Parathyroid adenoma (tissue), 2 donors: ENCODE results near the gene ABCC5.

Experiments used
- H2AFZ ChIP-seq: fragments of 300-600 bp; sonication (generic); one replicate; pipeline ENCODE4 v1.7.0; 2017; ENCODE audit warnings: antibody characterized with exemption, mild to moderate bottlenecking
- H3K27ac ChIP-seq: fragments of 300-600 bp; sonication (generic); one replicate; pipeline ENCODE4 v1.7.0; 2017
- H3K27me3 ChIP-seq: fragments of 300-600 bp; sonication (generic); one replicate; pipeline ENCODE4 v1.7.0; 2017; ENCODE audit warnings: low read length; ENCODE audit not compliant: control insufficient read depth, insufficient read depth
- H3K36me3 ChIP-seq: fragments of 300-600 bp; sonication (generic); one replicate; pipeline ENCODE4 v1.7.0; 2017; ENCODE audit warnings: low read length; ENCODE audit not compliant: control insufficient read depth, insufficient read depth
- H3K4me1 ChIP-seq: fragments of 300-600 bp; sonication (generic); one replicate; pipeline ENCODE4 v1.7.0; 2017; ENCODE audit warnings: control low read depth
- H3K4me2 ChIP-seq: fragments of 300-600 bp; sonication (generic); one replicate; pipeline ENCODE4 v1.7.0; 2017; ENCODE audit warnings: low read length
- H3K4me3 ChIP-seq: fragments of 300-600 bp; sonication (generic); one replicate; pipeline ENCODE4 v1.7.0; 2017; ENCODE audit warnings: low read depth, low read length
- H3K79me2 ChIP-seq: fragments of 300-600 bp; sonication (generic); one replicate; pipeline ENCODE4 v1.7.0; 2017; ENCODE audit warnings: control low read depth
- H3K9ac ChIP-seq: fragments of 300-600 bp; sonication (generic); one replicate; pipeline ENCODE4 v1.7.0; 2017; ENCODE audit warnings: mild to moderate bottlenecking
- H3K9me3 ChIP-seq: fragments of 300-600 bp; sonication (generic); one replicate; pipeline ENCODE4 v1.7.0; 2017; ENCODE audit warnings: low read length; ENCODE audit not compliant: control insufficient read depth
- TF ChIP-seq, protein P1 (sequence below): fragments of 300-600 bp; sonication (generic); IDR thresholded peaks from one replicate; pipeline ENCODE4 v1.7.0; 2017; ENCODE audit warnings: antibody characterized with exemption, mild to moderate bottlenecking
- donor health status: primary hyperparathyroidism.

ABCC5 gene

DNA sequence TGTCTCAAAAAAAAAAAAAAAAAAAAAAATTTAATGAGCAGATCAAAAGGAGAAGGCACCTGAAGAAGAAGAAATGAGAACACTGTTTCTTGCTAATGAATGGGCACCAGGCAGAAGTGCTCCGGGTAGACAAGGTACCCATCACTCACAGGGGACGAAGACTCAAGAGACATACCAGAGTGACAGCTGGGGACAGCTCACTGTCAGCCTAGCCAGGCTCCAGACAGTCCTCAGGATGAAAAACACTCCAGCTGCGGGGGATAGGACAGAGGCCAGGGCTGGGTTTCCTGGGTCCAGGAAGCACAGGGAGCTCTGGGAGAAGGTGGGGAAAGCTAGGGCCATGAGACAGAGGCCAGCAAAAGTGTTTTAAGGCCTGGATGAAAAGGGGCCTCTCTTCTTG, 84.5 kb downstream of the ABCC5 start:
- H2AFZ ChIP-seq: no peak overlapping the region
- no peaks in the 10 kb centered on the region for H3K79me2 ChIP-seq
- H3K4me3 ChIP-seq: no peak overlapping the region
- H3K27ac ChIP-seq: no peak overlapping the region
- H3K36me3 ChIP-seq: no peaks in the 10 kb centered on the region
- no peaks in the 10 kb centered on the region for H3K4me1 ChIP-seq
- TF ChIP-seq, protein P1, sequence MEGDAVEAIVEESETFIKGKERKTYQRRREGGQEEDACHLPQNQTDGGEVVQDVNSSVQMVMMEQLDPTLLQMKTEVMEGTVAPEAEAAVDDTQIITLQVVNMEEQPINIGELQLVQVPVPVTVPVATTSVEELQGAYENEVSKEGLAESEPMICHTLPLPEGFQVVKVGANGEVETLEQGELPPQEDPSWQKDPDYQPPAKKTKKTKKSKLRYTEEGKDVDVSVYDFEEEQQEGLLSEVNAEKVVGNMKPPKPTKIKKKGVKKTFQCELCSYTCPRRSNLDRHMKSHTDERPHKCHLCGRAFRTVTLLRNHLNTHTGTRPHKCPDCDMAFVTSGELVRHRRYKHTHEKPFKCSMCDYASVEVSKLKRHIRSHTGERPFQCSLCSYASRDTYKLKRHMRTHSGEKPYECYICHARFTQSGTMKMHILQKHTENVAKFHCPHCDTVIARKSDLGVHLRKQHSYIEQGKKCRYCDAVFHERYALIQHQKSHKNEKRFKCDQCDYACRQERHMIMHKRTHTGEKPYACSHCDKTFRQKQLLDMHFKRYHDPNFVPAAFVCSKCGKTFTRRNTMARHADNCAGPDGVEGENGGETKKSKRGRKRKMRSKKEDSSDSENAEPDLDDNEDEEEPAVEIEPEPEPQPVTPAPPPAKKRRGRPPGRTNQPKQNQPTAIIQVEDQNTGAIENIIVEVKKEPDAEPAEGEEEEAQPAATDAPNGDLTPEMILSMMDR: no peak
- no peak overlapping the region for H3K4me2 ChIP-seq
- no peaks in the 10 kb centered on the region for H3K9me3 ChIP-seq
- H3K9ac ChIP-seq: no peak overlapping the region
- H3K27me3 ChIP-seq: no peaks in the 10 kb centered on the region

GRCh38 chr3:183931881-183932280, 85.8 kb downstream of the ABCC5 start:
- no peak overlapping the region for H3K9ac ChIP-seq
- no peaks in the 10 kb centered on the region for H3K4me1 ChIP-seq
- H3K27ac ChIP-seq: no peak overlapping the region
- H2AFZ ChIP-seq: no peak overlapping the region
- H3K4me2 ChIP-seq: no peak overlapping the region
- no peaks in the 10 kb centered on the region for H3K36me3 ChIP-seq
- H3K9me3 ChIP-seq: no peaks in the 10 kb centered on the region
- H3K4me3 ChIP-seq: no peak overlapping the region
- no peaks in the 10 kb centered on the region for H3K79me2 ChIP-seq
- TF ChIP-seq, protein P1: no peak
- no peaks in the 10 kb centered on the region for H3K27me3 ChIP-seq

DNA sequence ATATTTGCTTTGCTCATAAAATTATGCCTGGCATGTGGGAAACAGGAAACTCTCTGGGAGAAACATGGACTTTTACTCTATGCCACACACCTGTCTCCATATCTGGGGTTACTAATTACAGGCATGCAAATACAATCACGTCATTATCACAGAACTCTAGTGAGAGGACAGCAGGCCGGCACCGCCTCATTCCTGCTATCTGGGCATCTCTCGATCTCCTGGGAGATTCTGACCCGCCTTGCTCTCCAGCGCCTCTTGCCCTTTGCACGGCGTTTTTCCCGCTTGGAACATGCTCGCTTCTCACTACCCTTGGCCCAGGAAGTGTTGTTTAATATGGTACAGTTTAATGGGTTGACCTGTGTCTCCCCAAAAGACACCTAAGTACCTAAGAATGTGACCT, 87.6 kb downstream of the ABCC5 start:
- Histone ChIP-seq H2AFZ (no peak overlapping the region), H3K4me1 (no peaks in the 10 kb centered on the region), H3K9me3 (no peaks in the 10 kb centered on the region), H3K79me2 (no peaks in the 10 kb centered on the region), H3K27me3 (no peaks in the 10 kb centered on the region), H3K27ac (no peak overlapping the region), H3K4me2 (no peak overlapping the region), H3K36me3 (no peaks in the 10 kb centered on the region), H3K9ac (no peak overlapping the region), H3K4me3 (no peak overlapping the region)
- TF ChIP-seq, protein P1: no peak

DNA sequence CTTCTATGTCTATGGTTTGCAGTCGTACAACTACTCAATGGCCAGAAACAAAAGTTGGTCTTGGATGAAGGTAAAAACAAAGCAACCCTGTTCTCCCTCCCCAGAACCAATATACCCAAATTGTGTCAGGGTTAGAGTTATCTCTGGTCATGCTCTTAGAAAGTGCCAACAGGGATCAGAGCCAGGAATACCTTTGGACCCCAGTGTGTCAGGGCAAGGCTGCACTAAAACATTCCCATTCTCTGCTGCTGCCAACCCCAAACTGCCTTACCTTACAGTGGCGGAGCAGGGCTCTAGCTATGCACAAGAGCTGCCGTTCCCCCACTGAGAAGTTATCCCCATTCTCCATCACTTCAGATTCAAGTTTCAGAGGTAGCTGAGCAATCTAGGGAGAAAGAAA, 90.6 kb downstream of the ABCC5 start:
- Histone ChIP-seq H2AFZ (no peak overlapping the region), H3K79me2 (no peaks in the 10 kb centered on the region), H3K9me3 (no peaks in the 10 kb centered on the region), H3K27ac (no peak overlapping the region), H3K27me3 (no peaks in the 10 kb centered on the region), H3K4me3 (no peak overlapping the region), H3K9ac (no peak overlapping the region), H3K4me2 (no peak overlapping the region), H3K4me1 (no peaks in the 10 kb centered on the region), H3K36me3 (no peaks in the 10 kb centered on the region)
- TF ChIP-seq, protein P1: no peak

GRCh38 chr3:183924956-183925355, 92.7 kb downstream of the ABCC5 start:
- TF ChIP-seq, protein P1: no peak
- Histone ChIP-seq H3K79me2 (no peaks in the 10 kb centered on the region), H3K9ac (no peak overlapping the region), H3K36me3 (no peaks in the 10 kb centered on the region), H3K4me3 (no peak overlapping the region), H2AFZ (no peak overlapping the region), H3K9me3 (no peaks in the 10 kb centered on the region), H3K4me2 (no peak overlapping the region), H3K4me1 (no peaks in the 10 kb centered on the region), H3K27me3 (no peaks in the 10 kb centered on the region), H3K27ac (no peak overlapping the region)
